Germinal center (tissue), 1 donor: ENCODE measurements around the gene PRR5.
A peak's percentile ranks its signal among the peaks of the same experiment; 100 is the strongest.
"Not testable (repeated sequence)": the region's sequence is repeated elsewhere in the genome, so short reads cannot be mapped to it uniquely, and the experiment has no call there.

Experiments used
- DNase-seq: peaks from one replicate; pipeline ENCODE4 v3.0.0; 2012; ENCODE audit warnings: mixed read lengths, low spot score

The PRR5 gene

GRCh38 chr22:44673406-44673805 lies 28.6 kb upstream of the PRR5 start:
- DNase-seq: no peak

GRCh38 chr22:44676066-44676440 lies 26.0 kb upstream of the PRR5 start:
- not testable (repeated sequence) for DNase-seq

- no peak for DNase-seq
These were observed 25.3 kb upstream of the PRR5 start for GRCh38 chr22:44676441-44677352.

- no peak for DNase-seq
These were observed 24.6 kb upstream of the PRR5 start for GRCh38 chr22:44677353-44677840.

GRCh38 chr22:44677871-44678555 lies 24.0 kb upstream of the PRR5 start:
- DNase-seq: no peak

- DNase-seq: no peak
These were observed 23.3 kb upstream of the PRR5 start for GRCh38 chr22:44678556-44679305.

GRCh38 chr22:44679306-44679647 lies 22.7 kb upstream of the PRR5 start:
- DNase-seq: not testable (repeated sequence)

- no peak for DNase-seq
These were observed 21.9 kb upstream of the PRR5 start for GRCh38 chr22:44680058-44680457.

GRCh38 chr22:44680481-44680894 lies 21.5 kb upstream of the PRR5 start:
- DNase-seq: no peak

GRCh38 chr22:44682556-44683168 lies 19.3 kb upstream of the PRR5 start:
- DNase-seq: no peak

GRCh38 chr22:44683237-44683636 lies 18.8 kb upstream of the PRR5 start:
- no peak for DNase-seq

GRCh38 chr22:44683881-44684280 lies 18.1 kb upstream of the PRR5 start:
- DNase-seq: no peak

- peak; percentile 89 for DNase-seq
These were observed 17.3 kb upstream of the PRR5 start for GRCh38 chr22:44684506-44685383.

- DNase-seq: peak; percentile 77
These were observed 16.5 kb upstream of the PRR5 start for GRCh38 chr22:44685384-44686056.

GRCh38 chr22:44686873-44687600 lies 15.0 kb upstream of the PRR5 start:
- no peak for DNase-seq

- no peak for DNase-seq
These were observed 12.8 kb upstream of the PRR5 start for GRCh38 chr22:44689173-44689572.

- DNase-seq: no peak
These were observed 12.0 kb upstream of the PRR5 start for GRCh38 chr22:44689915-44690524.

GRCh38 chr22:44691796-44692661 lies 10.0 kb upstream of the PRR5 start:
- no peak for DNase-seq

- DNase-seq: no peak
These were observed 9.4 kb upstream of the PRR5 start for GRCh38 chr22:44692662-44693007.
